Adipose tissue (tissue), 3 donors: ENCODE data around the gene DSP. TPM values are rescaled to one million over a fixed set of nuclear protein-coding genes. Genes with fewer than 3 reads are reported as not detected.

ENCODE experiments used
- H3K27ac ChIP-seq: one replicate; pipeline ENCODE4 v1.5.1; 2013; ENCODE audit warnings: low read depth, low read length
- WGBS, 3 donors: extraction: QIAGEN DNeasy Blood & Tissue Kit; methylation state at CpG; one replicate each; pipeline ENCODE4 v1.1.7; 2013; 5-methylcytosine and 5-hydroxymethylcytosine counted together
- polyA plus RNA-seq, 3 donors: library from polyadenylated mRNA; stranded (reverse); fragments of 200-250 nt; gene quantifications; one replicate each; pipeline ENCODE4 v1.2.3, GENCODE V29; 2013
- donor health status: healthy with polysubstance abuse.
- donor health status: Bipolar disorder and iron deficiency.
- donor health status: healthy.

DSP gene
- polyA plus RNA-seq, 3 donors: 2.0 to 51.7 (median 3.3) TPM

DNA sequence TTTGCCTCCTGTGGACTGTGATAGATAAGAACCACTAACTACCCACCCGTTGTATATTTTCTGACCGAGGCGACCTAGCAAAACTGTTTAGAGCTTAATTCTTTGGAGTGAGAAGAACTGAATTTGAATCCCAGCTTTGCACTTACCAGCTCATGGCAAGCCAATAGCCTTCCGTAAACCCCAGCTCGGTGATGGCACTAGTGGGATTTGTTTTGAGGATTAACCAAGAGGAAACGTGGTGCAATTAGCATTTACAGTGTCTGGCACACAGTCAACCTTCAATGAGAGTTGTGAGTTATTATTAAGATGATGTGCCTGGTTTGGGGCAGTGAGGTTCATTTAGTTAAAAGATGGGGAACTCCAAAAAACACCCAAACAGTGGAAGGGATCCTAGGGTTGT is 12.3 kb upstream of the DSP start:
- WGBS, 3 donors: 59 to 73% (median 68%) methylated on average over 6 of the region's 6 CpGs

DNA sequence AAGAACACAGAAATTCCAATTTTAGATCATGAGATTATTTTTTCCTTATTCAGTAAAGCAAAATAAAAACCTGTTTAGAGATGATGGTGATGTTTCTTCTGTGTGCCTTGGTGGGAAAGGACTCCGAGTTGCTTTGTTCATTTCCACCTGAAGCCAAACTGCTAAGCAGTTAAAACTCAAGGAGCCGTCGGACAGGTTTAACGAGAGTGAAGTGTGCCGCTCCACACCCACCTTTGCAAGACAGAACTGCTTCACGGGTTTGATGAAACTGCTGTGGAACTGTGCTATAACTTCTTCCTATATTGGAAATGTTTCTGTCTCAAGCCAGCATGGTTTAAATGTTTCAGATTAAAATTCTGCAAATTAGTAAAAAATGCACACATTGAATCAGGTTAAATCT is 9.2 kb upstream of the DSP start:
- no peak overlapping the region for H3K27ac ChIP-seq
- 23 to 70% (median 60%) methylated on average over 6 of the region's 6 CpGs for WGBS, 3 donors

More for the DNA sequence above, 12.3 kb upstream of the DSP start:
- no peak overlapping the region for H3K27ac ChIP-seq

DNA sequence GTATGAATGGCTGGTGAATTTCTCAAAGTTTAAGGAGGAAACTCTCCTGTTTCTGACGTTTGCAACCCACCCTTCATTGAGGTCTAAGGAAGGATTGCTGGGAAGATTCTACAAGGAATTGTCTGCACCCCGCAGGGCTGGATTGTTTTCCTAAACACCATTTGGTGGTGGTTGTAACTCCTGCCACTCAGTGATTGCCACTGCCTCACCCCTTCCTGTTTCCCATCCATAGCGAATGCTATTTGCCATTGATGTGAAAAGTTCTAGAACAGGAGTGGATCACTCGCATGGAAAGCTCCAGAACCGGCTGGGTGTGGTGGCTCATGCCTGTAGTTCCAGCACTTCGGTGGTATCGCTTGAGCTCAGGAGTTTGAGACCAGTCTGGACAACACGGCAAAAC is 8.7 kb upstream of the DSP start:
- WGBS, 3 donors: 50 to 72% (median 60%) methylated on average over 8 of the region's 8 CpGs
- no peak overlapping the region for H3K27ac ChIP-seq

DNA sequence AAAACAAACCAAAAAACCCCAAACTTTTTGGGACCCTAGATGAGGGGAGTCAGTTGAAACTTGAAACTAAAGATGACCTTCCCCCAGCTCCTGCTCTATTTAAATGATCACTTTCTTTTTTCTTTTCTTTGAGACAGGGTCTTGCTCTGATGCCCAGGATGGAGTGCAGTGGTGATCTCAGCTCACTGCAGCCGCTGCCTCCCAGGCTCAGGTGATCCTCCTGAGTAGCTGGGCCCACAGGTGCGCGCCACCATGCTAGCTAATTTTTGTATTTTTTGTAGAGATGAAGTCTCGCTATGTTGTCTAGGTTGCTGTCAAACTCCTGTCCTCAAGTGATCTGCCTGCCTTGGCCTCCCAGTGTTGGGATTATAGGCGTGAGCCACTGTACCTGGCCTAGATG is 7.3 kb upstream of the DSP start:
- H3K27ac ChIP-seq: no peak overlapping the region
- 96 to 98% (median 98%) methylated on average over 5 of the region's 5 CpGs for WGBS, 3 donors

DNA sequence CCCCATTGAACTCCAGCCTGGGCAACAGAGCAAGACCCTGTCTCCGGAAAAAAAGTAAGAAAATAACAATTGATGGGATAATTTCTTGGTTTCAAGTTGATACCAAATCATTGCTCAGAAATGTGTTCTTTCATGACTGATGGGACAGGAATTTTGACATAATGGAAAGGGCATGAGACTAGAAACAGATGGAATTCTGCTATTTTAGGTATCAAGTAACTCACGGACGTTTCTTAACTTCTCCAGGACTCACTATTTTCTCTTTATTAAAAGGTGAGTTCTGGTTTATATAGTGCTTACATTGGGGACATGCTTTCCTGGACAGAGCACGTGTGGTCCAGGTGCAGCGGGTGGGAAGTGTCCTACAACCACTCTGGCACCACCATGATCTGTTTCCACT is 6.0 kb upstream of the DSP start:
- 85 to 92% (median 89%) methylated on average over 5 of the region's 5 CpGs for WGBS, 3 donors
- H3K27ac ChIP-seq: no peak overlapping the region

DNA sequence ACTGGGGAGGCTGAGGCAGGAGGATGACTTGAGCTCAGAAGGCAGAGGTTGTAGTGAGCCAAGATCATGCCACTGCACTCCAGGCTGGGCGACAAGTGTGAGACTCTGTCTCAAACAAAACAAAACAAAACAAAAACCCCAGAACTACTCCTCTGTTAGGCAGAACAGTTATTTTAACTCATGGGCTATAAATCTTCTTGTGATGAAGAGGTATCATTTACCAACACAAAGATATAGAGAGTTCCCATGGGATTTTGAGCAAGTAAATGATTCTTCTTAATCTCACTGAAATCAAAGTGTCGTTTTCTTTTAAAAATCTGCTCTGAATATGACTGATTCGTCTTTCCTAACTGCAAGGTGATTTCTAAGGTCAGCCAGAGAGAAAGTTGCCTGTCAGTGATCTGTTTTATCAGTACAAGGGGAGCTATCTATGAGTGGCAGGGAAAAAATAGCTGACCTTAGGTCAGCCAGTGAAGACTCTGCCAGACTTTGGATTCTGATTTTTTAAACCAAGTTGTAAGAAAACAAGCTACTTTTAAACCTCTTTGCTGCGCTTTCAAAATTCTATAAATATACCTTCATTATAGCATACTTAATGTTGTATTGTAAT is 3.8 kb upstream of the DSP start:
- WGBS, 3 donors: 46 to 73% (median 66%) methylated on average over 4 of the region's 4 CpGs
- H3K27ac ChIP-seq: no peak overlapping the region

DNA sequence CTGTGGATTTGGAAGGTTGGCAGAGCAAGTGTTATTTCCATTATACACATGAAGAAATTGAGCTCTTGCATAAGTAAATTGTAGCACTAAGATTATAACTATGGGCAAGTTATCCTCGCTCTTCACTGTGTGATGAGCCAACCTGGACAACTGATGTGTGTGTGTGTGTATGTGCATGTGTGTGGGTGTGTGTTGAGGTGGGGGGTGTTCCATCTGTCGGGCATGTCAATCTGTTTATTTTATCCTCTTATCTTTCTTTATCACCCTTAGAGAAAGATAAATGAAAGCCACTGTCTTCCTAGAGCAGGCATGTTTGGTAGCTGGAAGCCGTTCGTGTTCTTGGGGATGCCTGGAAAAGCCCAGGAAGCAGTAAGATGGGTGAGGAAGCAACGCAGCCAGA is 3.0 kb upstream of the DSP start:
- 58 to 61% (median 58%) methylated on average over 5 of the region's 5 CpGs for WGBS, 3 donors
- no peak overlapping the region for H3K27ac ChIP-seq

DNA sequence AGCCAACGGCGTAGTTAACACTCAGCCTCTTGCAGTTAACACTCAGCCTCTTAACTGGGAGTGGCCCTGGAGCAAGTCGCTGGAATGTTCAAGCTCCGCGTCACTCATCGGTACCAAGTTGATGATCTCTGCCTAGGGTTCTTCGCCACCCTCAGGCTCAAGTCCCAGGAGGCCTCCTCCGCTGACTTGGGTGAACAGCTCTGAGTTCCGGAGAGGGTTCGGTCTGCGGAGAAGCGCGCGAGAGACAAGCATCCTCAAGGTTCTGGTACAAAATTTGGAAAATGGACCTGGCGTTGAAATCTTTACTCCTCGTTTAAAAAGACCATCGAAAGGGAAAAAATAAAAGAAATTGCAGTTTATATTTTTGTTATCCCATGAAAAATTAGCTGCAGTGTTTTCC is 876 bp upstream of the DSP start:
- H3K27ac ChIP-seq: no peak overlapping the region
- WGBS, 3 donors: 27 to 35% (median 27%) methylated on average over 17 of the region's 17 CpGs

DNA sequence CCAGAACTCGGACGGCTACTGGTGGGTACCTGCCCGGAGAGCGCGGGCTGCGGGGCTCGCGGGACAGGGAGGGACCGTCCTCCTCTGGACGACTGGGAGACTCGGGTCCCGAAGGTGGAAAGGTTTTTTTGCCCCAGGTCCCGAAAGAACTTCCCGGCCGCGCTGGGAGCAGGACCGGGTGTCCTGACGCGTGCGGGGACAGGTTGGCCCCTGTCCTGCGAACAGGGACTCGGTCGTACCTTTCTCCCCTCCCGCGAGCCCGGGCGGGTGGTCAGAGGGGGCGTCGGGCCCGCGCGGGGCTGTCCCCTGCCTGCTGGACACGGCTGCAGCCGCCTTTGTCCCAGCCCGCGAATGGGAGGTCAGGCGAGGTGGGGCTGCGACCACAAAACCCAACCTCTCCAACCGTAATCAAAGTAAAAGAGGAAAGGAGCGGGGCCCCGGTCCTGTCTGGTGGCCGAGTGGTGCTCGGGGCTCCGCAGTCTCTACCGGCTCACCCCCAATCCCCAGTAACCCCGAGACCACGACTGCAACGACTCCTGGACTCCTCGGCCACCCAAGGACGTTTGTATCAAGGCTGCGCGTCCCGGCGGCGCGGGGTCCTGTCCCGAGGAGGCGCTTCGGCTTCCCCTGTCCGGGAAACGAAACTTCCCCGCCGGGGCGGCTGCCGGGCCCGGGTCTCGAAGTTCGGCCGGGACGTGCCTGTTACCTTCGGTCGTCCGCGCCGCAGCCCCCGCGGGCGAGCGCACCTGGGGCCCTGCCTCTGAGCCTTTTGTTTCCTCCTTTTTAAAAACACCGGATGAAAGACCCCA is 798 bp downstream of the DSP start:
- 1% methylated on average over 72 to 80 of the region's 80 CpGs for WGBS, 3 donors
- H3K27ac ChIP-seq: no peak overlapping the region

DNA sequence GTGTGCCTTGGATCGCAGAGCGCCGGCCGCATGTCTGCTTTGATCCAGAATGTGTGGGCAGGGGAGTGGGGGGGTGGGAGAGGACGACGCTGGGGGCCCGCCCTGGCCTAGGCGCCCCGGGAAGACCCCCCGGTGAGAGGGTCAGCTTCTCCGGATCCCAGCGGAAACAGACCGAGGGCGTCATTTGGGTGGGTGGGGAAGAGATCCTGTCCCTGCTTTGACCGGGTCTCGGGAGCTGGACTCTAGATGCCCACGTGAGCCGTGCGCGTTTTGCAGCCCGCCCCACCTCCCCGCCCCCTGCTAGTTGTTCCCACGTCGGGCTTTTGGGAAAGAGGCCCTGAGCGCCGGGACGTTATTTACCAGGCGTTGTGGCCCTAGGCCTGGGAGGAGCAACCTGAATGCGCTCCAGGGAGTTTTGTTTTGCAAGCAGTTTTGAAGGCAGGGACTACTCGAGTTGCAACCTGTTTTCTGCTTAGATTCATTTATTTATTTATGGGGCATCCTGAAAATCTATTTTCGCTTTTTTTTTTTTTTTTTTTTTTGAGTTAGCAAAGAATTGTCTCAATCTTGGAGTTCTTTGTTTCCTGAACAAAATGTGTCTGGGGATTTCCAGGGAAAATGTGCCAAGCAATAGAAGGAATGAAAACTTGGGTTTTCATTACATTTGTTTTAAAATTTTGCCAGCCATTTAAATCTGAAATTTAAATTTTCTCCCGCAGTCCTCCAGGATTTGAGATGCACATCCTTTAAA is 1.6 kb downstream of the DSP start:
- no peak overlapping the region for H3K27ac ChIP-seq
- WGBS, 3 donors: 1 to 6% (median 4%) methylated on average over 32 of the region's 32 CpGs

DNA sequence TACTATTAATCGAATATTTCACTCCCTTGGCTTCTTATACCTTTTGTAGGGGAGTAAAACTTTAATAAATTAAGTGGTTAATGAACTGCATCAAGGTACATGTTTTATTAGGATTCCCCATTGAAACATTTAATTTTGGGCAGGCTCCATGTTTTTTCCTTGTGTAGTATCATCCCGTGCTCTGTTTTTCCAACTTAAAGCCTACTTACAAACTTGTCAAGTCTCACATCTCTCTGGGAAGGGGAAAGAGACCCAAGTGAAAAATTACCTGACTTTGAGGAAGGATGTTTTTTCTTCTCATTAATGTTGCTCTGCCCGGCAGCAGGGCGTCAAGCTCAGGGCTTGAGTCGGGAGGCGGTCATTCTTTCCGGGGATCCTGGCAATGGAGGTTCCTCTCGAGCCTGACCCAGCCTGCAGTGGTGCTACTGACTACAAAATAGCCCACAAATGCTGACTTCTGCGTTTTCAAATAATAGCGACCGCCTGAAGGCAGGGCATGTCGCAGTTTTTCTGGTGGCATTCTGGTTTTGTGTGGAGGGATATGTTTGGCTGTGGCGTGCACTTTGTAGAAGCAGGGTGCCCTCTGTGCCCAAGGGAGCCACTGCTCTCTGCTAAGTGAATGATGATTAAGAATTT is 2.4 kb downstream of the DSP start:
- 13 to 55% (median 52%) methylated on average over 13 of the region's 13 CpGs for WGBS, 3 donors
- no peak overlapping the region for H3K27ac ChIP-seq

DNA sequence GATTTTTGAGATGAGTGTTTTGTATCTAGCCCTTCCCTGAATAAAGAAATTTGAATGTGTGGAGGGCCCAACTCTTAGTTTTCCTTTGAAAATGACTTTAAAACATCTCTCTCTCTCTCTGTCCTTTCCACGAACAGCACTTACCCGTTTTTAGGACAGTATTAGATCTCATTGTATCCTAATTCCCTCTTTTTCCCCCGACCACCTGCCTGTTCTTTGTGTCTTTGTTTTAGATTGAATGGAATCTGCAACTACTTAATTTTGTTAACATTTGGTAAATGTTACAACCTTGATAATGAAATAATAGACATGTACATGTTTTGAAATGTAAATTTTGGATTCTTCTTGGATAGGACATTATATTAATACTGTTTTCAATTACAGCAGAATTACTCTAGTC is 3.1 kb downstream of the DSP start:
- H3K27ac ChIP-seq: no peak overlapping the region

DNA sequence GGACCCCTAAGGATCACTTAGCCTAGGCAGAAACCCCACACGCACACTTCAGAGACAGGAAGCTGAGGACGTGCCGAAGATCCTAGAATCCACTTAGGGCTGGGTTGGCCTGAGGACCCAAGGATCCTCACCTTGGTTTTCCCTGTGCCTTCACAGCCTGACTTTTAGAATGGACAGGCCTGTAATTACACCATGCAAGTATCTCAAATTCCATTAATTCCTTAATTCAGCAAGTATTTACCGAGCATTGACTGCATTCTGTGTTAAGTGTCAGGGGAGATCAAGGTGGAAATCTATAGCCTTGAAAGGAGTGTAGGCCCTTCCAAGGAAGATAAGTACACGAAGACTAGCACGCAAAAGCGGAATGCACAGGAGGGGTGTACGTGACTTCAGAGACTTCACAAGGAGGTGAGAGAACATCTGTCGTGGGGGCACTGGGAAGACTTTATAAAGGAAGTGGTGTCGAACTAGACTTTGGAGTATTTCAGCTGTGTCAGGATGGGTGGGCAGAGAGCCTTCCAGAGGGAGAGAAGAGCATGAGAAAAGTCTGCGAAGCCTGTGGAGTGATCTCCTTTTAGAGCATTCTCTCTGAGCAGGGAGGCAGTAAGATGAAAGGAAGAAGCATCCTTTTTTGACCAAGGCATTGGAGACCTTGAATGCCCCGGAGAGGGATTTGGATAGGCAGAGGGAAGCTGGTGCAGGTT is 4.0 kb downstream of the DSP start:
- H3K27ac ChIP-seq: no peak overlapping the region
- WGBS, 3 donors: 43 to 90% (median 85%) methylated on average over 12 of the region's 12 CpGs

More for the DNA sequence above, 3.1 kb downstream of the DSP start:
- WGBS, 3 donors: 41 to 90% (median 85%) methylated on average over 3 of the region's 3 CpGs

DNA sequence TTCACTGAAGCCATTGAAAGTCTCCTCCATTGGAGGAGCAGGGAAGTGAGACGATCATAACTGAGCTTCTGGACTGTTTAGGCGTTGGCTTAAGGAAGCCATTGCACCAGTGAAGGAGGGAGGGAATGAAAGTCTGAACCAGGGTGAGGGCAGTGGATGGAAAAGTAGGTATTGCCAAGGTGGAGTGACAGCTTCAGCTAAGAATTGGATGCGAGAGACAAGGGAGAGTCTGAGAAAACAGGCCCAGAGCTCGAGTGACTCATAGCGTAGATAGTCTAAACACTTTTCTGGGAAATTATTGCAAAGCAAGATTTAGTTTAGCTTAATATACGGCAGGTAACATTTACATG is 4.5 kb downstream of the DSP start:
- WGBS, 3 donors: 43 to 86% (median 85%) methylated on average over 6 of the region's 6 CpGs
- no peak overlapping the region for H3K27ac ChIP-seq

DNA sequence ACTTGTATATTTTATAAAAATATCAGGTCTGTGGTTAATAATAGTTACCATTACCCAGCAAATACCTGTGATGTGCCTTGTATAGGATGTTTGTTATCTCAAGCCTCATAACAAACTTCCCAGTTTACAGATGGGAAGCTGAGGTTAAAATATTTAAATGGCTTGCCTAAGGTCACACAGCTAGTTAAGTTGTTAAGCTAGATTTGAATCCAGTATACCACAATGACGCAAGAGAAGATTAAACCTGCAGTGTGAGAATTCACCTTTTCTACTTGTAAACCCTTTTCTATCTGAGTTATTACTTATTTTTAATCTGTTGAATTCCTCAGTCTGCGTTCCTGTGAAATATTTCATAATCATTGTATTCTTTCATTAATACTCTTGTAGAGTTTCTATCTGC is 4.9 kb downstream of the DSP start:
- WGBS, 3 donors: 45 to 89% (median 84%) methylated on average over 2 of the region's 2 CpGs
- no peak overlapping the region for H3K27ac ChIP-seq

DNA sequence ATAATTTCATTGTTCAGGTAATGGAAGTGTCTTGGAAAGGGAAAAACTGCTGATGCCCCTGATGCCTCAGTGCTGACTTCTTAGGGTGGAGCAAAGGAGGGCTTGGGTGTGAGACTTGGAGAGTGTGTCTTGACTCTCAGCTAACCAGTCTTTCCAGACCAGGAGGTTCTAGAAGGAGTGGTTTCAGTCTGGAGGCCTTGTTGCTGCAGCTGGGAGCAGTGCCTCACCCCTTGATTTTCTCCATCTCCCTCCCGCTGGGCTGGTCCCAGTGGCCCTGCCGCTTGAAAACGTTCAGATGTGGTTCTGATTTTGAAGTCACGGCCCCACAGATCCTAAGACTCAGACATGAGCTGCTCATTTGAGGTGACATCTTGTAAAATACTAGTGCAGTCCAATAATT is 5.4 kb downstream of the DSP start:
- H3K27ac ChIP-seq: no peak overlapping the region
- 50 to 83% (median 78%) methylated on average over 4 of the region's 4 CpGs for WGBS, 3 donors

DNA sequence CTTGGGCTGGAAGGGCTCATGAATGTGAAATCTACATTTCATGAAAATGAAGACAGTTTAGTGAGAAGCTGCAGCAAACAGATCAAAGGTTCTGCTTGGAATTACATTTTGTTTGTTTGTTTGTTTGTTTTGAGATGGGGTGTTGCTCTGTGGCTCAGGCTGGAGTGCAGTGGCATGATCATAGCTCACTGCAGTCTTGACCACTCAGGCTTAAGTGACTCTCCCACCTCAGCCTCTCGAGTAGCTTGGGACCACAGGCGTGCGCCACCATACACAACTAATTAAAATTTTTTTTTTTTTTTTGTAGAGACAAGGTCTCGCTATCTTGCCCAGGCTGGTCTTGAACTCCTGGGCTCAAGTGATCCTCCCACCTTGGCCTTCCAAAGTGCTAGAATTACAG is 5.8 kb downstream of the DSP start:
- no peak overlapping the region for H3K27ac ChIP-seq
- 94 to 98% (median 97%) methylated on average over 4 of the region's 4 CpGs for WGBS, 3 donors

DNA sequence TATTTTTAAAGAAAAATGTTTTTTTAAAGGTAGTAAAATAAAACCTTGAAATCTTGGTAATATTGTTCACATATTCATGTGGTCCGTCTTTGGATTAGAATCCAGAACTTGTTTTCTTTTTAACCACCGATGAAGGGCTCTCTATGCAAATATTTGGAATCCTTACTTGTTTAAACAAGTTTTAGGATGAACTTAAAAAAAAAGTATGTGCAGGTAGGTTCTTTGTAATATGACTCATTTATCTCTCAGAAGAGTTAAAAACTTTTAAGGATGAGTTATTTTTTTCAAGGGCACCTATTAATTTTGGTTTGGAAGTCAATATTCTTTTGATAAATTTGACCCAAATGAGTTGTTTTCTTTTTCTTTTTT is 8.9 kb downstream of the DSP start:
- no peak overlapping the region for H3K27ac ChIP-seq
- 28 to 90% (median 81%) methylated on average over 2 of the region's 2 CpGs for WGBS, 3 donors
